NCI-H2107 treated with DMSO at 0.1 percent for 48 hours (cell line): Measurements from ENCODE around the gene CTXN1.
"Not testable (repeated sequence)": the region's sequence is repeated elsewhere in the genome, so short reads cannot be mapped to it uniquely, and the experiment has no call there.

Source experiments
- DNase-seq: peaks from one replicate; lab custom pipeline; 2025; ENCODE audit not compliant: unreplicated experiment; lab: John Stamatoyannopoulos, UW

The CTXN1 gene

GRCh38 chr19:7947939-7948338 lies 22.0 kb upstream of the CTXN1 start:
- DNase-seq: no peak

GRCh38 chr19:7944177-7944761 lies 18.3 kb upstream of the CTXN1 start:
- DNase-seq: peak; percentile 80

- peak; percentile 99 for DNase-seq
Measured at GRCh38 chr19:7943444-7944176, 17.7 kb upstream of the CTXN1 start, which contains the start of gene TIMM44. TIMM44 (minus strand) TSS chr19:7943666; CDS start chr19:7943651, 15 bp downstream.

GRCh38 chr19:7942981-7943443 lies 17.1 kb upstream of the CTXN1 start:
- DNase-seq: no peak

- no peak for DNase-seq
Measured at GRCh38 chr19:7941895-7942596, 16.1 kb upstream of the CTXN1 start.

DNA sequence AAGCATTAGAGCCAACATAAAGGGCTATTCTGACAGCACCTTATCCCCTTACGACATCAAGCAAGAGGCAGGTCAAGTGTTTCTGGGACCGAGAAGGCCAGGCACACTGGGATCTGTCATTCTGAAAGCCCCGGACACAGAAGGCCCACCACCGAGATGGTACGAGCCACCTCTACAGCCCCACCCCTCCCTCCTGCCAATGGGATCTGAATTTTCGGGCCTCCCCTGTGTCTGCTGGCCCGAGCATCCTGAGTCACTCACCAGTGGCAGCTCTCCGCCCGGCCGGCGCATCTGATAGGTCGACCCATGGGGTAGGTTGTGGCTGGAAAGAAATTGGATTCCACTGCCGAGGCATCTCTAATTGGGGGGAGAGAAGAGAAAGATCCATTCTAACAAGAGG lies 14.9 kb upstream of the CTXN1 start:
- DNase-seq: no peak

GRCh38 chr19:7934766-7935165 lies 8.8 kb upstream of the CTXN1 start:
- DNase-seq: no peak

DNA sequence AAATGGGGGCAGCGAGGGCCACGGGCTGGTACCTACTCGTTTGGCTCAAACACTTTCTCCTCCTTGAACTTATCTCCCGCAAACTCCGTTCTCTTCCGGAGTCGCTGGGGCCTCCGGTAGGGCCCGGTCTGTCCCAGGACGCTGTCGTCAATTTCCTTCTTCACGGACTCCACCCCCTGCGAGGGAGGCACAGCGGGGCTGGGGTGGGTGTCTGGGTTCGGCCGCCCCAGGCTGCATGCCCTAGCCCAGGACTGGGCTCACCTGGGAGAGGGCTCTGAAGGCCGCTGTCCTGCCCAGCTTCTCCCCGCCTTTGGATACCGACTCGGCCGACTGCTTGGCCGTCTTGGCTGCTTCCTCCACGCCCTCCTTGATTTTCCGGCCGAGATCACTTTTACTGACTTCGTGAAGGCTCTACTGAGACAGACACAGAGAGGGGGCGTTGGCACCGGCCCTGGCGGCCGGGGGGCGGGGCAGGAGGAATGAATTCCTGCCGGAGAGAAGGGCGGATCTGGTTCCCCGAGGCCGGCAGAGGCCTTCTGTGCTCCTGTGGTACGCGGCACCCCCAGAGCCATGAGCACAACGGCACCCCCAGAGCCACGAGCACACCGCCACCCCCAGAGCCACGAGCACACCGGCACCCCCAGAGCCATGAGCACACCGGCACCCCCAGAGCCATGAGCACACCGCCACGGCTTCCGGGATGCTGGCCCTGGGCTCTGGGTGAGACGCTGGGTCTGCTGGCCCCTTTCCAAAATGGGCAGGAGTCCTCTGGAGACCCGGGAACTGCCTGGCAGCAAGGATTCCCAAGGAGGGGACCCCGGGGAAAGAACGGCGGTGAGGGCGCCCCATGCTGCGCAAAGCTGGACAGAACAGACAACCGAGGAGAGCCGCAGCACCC lies 8.1 kb upstream of the CTXN1 start:
- DNase-seq: no peak

DNA sequence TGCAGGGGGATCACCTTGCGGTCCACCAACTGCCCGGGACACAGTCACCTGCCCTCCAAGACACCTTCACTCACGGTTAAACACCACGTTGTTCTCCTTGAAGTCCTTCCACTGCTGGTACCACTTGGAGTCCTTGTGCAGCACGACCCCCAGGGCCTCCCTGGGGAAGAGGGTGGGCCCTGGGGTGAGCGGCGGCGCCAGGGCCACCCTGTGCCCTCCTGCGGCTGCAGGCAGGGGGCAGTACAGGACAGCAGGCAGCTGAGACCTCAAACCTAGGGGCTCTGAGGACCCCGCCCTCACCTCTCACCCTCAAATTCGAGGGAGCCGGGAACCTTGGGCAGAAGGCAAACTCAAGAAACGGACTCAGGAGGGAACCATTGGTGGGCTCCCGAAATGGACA lies 7.5 kb upstream of the CTXN1 start:
- DNase-seq: no peak

GRCh38 chr19:7932930-7933300 lies 7.0 kb upstream of the CTXN1 start:
- no peak for DNase-seq

DNA sequence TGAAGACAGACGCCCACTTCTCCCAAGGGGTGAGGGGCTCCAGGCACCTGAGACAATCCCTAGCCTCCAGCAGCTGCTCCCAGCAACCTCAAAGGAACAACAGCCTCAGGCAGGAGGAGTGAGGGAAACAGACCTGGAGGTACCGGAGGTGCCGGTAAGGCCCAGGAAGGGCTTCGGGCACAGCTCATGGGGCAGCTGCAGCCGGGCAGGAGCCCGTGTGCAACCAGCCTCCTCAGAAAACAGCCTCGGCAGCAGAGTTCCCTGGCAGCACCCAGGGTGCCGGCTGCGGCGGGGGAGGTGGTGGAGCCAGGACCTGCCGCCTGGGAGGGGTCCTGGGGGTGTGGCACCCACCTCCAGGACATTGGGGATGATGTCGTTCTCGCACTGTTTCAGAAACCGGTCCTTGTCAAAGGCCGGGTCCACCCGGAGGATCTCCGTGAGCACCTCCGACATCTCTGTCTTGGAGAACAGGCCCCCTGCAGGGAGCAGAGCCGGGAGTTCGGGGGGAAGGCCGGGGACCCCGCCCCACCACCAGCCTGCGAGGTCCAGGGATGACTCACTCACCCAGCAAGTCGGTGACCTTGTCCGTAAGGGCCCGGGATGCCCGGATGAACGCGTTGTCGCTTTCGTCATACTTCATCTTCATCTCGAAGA lies 6.5 kb upstream of the CTXN1 start:
- DNase-seq: no peak

DNA sequence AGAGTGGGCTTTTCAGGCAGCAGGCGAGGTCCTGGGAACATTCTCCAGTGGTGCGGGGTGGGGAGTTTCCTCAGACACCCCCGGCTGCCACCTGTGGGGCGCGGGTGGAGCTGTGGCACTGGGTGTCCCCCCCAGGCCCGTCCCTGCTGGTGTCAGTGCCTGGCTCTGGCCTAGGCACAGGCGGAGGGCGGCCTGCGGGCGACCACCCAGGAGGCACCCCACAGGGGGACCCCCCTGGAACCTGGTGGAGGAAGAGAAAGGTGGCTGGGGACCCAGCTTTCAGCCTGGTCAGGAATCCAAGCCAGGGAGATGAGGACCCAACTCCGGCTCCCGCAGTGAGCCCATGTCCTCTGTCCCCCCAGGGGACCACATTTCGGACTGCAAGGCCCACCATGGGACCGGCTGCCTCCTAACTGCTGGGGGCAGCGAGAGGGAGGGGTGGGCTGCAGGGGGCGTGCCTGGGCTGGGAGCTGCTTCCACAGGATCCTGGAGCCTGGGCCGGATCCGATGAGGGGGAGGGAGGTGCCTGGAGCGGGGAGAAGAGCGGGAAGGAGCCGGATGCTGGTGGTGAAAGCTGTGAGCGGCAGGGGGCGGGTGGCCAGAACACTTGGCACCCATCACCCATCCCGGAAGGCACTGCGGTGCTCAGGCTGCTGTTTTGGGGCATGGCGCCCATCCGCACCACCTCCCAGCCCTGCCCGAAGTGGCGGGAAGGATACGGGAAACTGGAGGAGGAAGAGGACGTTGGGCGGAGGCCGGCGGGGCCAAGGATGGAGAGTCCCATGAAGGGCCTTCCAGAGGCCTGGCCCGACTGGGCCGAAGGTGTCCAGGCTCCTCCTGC lies 5.5 kb upstream of the CTXN1 start:
- no peak for DNase-seq

DNA sequence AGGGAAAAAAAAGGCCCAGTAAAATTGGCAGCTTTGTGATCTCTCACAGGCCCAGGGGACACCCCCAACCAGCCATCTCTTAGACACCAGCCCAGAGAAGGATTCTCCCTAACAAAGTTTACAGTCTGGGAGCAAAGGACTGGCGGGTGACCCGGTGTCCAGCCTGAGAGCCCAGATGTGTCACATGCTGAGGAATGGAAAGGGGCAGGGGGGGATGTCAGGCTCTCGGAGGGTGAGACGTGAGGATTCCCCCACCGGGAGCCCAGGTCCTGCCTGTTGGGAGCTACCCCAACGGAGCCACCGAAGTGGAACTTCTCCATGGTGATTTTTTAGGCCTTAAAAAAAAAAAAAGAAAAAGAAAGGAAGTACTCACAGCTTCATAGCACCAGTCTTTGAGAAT lies 4.8 kb upstream of the CTXN1 start:
- no peak for DNase-seq

DNA sequence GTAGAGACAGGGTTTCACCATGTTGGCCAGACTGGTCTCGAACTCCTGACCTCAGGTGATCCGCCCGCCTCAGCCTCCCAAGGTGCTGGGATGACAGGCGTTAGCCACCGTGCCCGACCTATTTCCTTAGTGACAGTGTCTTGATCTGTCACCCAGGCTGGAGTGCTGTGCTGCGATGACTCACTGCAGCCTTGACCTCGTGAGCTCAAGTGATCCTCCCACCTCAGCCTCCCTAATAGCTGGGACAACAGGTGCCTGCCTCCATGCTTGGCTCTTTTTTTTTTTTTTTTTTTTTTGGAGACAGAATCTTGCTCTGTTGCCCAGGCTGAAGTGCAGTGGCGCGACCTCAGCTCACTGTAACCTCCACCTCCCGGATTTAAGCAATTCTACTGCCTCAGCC lies 4.1 kb upstream of the CTXN1 start:
- DNase-seq: not testable (repeated sequence)

DNA sequence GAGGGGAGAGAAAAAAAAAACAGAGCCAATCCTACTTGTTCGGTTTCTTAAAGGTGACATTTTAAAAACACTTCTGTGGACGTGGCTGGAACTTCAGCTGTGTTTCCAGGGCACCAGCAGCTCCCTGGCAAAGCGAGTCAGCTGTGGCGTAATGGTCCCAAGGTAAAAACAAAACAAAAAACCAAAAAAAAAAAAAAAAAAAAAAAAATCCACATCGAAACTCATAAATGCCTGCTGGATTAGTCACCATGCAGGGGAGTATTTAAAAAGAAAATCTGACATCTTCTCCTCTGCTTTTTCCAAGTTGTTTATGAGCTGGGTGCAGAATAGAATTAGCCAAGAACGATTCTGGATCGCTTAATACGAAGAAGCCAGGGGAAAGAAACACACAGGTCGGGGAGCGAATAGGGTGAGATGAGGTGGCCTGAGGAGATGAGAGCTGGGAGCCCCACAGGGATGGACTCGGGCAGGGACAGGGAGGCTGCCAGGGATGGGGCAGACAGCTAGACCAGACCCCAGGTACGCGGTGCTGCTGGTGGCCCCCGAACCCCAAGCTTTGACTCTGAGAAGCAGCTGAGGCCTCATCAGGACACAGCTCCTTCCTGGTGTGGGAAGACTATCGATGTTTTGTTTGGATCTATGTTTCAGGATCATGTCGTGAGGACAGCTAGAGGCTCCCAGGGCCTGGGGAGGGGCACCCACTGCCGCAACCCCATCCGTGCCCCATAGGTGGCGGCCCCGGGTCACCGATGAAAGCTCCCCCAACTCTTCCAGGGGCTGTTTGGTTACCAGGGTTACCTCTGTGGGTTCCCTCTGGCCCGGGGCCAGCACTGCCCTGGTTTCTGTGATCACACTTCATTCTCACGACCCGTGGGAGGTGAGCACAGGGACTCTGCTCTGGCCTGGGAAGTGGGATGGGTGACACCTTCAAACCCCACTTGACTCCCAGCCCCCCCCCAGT lies 3.1 kb upstream of the CTXN1 start:
- DNase-seq: peak; percentile 8

DNA sequence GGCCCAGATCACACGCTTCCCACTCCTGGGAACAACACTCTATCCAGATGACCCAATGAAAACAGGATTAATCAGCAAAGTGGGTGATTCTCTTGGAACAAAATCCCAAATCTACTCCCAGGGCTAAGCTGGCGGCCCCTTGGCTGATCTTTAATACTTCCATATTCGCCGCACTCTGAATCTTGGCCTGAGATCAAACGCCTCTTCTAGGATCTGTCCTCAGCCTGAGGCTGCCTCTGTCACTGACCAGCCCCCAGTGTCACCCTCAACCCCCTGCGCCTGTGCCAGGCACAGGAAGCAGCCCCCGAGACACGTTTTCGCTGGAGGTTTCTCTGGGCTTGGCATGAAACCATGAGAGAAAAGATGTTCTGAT lies 2.4 kb upstream of the CTXN1 start:
- DNase-seq: no peak

GRCh38 chr19:7927605-7928333 lies 1.8 kb upstream of the CTXN1 start:
- DNase-seq: no peak
